RWPE1 (cell line): Measurements from ENCODE around the gene TTLL12.

Experiments used
- CTCF ChIA-PET: fragments of 350-600 bp; sonication (Branson Sonifier 250); formaldehyde crosslinking; extraction: SDS; loops from one replicate; lab custom pipeline; 2021; lab: Yijun Ruan, JAX
- POLR2A ChIA-PET: fragments of 400-600 bp; formaldehyde crosslinking; extraction: SDS; loops from one replicate; lab custom pipeline; 2020; ENCODE audit warnings: antibody characterized with exemption; ENCODE audit not compliant: low non-redundant PET; lab: Yijun Ruan, JAX
- DNase-seq: peaks from one replicate; pipeline ENCODE4 v3.0.0; 2012; ENCODE audit warnings: low spot score
- H3K27ac ChIP-seq: fragments of 450-650 bp; 2 replicates; pipeline ENCODE4 v1.5.1; 2017
- CTCF ChIP-seq: fragments of 450-650 bp; conservative IDR thresholded peaks from 2 replicates; pipeline ENCODE4 v1.5.1; 2017; ENCODE audit warnings: low read depth, mild to moderate bottlenecking

Gene TTLL12

GRCh38 chr22:43225609-43226008, 38.7 kb upstream of the TTLL12 start:
- H3K27ac ChIP-seq = no peak overlapping the region
- CTCF ChIA-PET = no interaction called here
- TF ChIP-seq CTCF = no peak
- no peak for DNase-seq
- POLR2A ChIA-PET = no interaction called here

GRCh38 chr22:43222987-43223386, 36.1 kb upstream of the TTLL12 start:
- CTCF ChIA-PET = interaction anchor here (0.7 kb wide), 1 partner anchor 23 kb away, joined by 3 read pairs; no protein-coding TSS in a partner anchor
- no peak overlapping the region for H3K27ac ChIP-seq
- no peak for DNase-seq
- no peak for TF ChIP-seq CTCF
- POLR2A ChIA-PET = no interaction called here

- no peak for TF ChIP-seq CTCF
- POLR2A ChIA-PET = no interaction called here
- DNase-seq = no peak
- CTCF ChIA-PET = no interaction called here
- H3K27ac ChIP-seq = no peak overlapping the region
These were observed 35.3 kb upstream of the TTLL12 start for GRCh38 chr22:43222262-43222661.

DNA sequence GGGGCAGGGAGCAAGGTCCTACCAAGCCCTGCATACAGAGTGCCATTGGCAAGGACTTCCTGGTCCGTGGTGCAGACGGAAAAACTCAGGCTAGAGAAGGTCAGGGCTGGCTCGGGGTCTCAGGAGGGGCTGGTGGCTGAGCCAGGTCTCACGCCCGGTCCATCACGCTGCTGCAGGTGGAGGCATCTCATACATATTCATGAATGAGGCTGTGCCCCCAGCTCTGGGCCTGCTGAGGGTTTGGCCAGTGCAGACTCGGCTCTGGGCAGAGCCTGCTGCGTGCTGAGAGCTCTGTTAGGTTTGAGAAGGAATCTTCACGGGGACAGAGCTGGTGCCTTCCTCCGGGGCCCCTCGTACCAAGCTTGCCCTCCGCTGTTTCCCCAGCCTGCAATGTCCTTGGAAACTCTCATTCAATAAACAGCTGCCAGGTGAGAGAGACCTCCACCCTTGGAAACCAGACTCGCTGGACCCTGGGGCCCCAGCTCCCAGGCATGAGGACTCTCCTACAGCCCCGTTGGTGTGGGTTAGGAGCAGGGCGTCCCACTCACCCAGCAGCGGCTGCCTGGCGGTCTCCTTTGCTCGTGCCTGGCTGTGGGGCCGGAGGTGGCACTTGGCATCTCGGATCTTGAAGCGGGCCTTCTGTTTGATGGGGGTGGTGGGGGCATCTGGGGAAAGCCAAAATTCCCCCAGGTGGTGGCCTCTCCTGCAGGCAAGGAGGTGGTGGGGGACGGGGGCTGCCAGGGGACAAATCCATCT, 33.9 kb upstream of the TTLL12 start:
- DNase-seq = no peak

GRCh38 chr22:43218786-43219185, 31.9 kb upstream of the TTLL12 start:
- no peak for DNase-seq
- TF ChIP-seq CTCF = no peak
- no peak overlapping the region for H3K27ac ChIP-seq
- CTCF ChIA-PET = interaction anchor here (0.6 kb wide), 1 partner anchor 671 kb away, joined by 4 read pairs; no protein-coding TSS in a partner anchor
- POLR2A ChIA-PET = no interaction called here

More for the DNA sequence above, 33.9 kb upstream of the TTLL12 start:
- ChIA-PET CTCF (no interaction called here), POLR2A (no interaction called here)
- TF ChIP-seq CTCF = no peak
- H3K27ac ChIP-seq = no peak overlapping the region

DNA sequence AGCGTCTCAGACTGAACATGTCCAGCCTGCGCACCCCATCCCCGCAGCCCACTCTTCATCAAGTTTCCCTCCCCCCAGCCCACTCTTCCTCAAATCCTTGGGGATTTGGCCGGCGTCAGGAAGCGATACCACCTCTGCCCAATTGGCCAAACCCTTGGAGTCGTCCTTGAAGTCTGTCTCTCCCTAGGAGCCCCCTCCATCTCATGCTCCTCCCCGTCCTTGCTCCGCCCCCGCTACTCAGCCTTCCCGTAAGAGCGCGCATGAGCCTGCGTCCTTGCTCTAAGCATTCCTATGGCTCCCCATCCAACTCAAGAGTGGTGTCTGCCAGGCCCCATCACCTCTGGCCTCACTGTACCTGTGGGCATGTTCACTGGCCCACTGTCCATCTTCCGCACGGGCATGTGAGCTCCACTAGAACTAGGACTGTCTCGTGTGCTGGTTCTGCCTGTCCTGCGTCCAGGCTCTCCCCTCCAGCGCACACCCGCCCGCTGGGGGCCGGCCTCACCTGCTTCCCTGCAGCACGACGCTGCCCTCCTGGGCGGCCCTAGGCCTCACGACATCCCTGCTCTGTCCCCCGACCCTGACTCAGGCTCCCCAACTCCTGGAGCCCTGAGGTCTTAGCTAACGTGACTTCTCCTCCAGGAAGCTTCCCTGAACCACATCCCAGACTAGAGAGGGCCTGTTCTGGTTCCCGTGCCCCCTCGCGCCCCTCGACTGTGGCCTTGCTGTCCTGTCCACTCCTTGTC, 30.5 kb upstream of the TTLL12 start:
- no peak for DNase-seq
- CTCF ChIA-PET = interaction anchor here (0.6 kb wide), 1 partner anchor 717 kb away, joined by 4 read pairs; no protein-coding TSS in a partner anchor
- no peak overlapping the region for H3K27ac ChIP-seq
- POLR2A ChIA-PET = interaction anchor here (0.6 kb wide), 1 partner anchor 1178 kb away, joined by 4 read pairs; no protein-coding TSS in a partner anchor
- TF ChIP-seq CTCF = no peak
